Esophagus muscularis mucosa (tissue), 3 donors: ENCODE data around the gene TMED7.

Source experiments
- POLR2A ChIP-seq: fragments of 450-650 bp; IDR thresholded peaks from one replicate; pipeline ENCODE4 v1.6.1; 2017; ENCODE audit warnings: antibody characterized with exemption, moderate library complexity, mild to moderate bottlenecking, low read depth
- TF ChIP-seq, protein P1 (sequence below), 3 experiments: fragments of 200-600 bp in 2 of 3; fragments of 450-650 bp in 1 of 3; sonication (generic) in 2 of 3; IDR thresholded peaks; one replicate each; pipeline ENCODE4 v1.5.1; 2017 to 2019; ENCODE audit warnings: antibody characterized with exemption in 3 of 3, mild to moderate bottlenecking in 2 of 3, moderate library complexity in 1 of 3

DNA sequence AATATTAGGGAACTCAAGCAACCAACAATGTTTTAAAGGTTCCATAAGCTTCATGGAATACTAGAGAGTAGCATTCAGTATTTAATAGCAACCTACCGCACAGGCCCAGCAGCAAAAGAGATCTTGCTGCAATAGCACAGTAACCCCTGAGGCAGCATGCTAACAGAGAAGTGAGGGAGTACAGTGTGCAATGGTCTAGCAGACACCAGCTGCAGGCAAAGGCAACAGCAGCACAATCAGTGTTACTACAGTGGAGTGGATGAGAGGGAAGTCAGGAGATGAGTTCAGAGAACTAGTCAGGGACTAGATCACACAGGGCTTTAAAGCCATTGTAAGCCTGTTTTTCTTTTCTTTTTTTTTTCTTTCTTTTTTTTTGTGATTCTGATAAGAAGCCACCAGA, 26.3 kb downstream of the TMED7 start:
- TF ChIP-seq, protein P1, sequence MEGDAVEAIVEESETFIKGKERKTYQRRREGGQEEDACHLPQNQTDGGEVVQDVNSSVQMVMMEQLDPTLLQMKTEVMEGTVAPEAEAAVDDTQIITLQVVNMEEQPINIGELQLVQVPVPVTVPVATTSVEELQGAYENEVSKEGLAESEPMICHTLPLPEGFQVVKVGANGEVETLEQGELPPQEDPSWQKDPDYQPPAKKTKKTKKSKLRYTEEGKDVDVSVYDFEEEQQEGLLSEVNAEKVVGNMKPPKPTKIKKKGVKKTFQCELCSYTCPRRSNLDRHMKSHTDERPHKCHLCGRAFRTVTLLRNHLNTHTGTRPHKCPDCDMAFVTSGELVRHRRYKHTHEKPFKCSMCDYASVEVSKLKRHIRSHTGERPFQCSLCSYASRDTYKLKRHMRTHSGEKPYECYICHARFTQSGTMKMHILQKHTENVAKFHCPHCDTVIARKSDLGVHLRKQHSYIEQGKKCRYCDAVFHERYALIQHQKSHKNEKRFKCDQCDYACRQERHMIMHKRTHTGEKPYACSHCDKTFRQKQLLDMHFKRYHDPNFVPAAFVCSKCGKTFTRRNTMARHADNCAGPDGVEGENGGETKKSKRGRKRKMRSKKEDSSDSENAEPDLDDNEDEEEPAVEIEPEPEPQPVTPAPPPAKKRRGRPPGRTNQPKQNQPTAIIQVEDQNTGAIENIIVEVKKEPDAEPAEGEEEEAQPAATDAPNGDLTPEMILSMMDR (IDR thresholded peaks at IDR 0.05): no peak
- no peak for TF ChIP-seq POLR2A
